Islet precursor cell (in vitro differentiated cells): ENCODE results near the gene FAM107A.
A peak's percentile ranks its signal among the peaks of the same experiment; 100 is the strongest.

Source experiments
- DNase-seq: peaks from one replicate; pipeline ENCODE4 v3.0.0-alpha.2; 2018

Gene FAM107A

GRCh38 chr3:58566398-58567250 lies 10.6 kb downstream of the FAM107A start:
- DNase-seq = peak; percentile 29

- peak; percentile 83 for DNase-seq
Measured at GRCh38 chr3:58565621-58566397, 11.4 kb downstream of the FAM107A start.

- peak; percentile 86 for DNase-seq
Measured at GRCh38 chr3:58564456-58565160, 12.6 kb downstream of the FAM107A start.

GRCh38 chr3:58564054-58564453 lies 13.1 kb downstream of the FAM107A start:
- no peak for DNase-seq

GRCh38 chr3:58563386-58564035 lies 13.7 kb downstream of the FAM107A start:
- DNase-seq = no peak

- no peak for DNase-seq
Measured at GRCh38 chr3:58562498-58562897, 14.7 kb downstream of the FAM107A start.

GRCh38 chr3:58560771-58561311 lies 16.4 kb downstream of the FAM107A start:
- DNase-seq = peak; percentile 92

GRCh38 chr3:58559586-58559985 lies 17.6 kb downstream of the FAM107A start:
- no peak for DNase-seq

GRCh38 chr3:58557491-58557890 lies 19.7 kb downstream of the FAM107A start:
- no peak for DNase-seq

- no peak for DNase-seq
Measured at GRCh38 chr3:58556761-58557221, 20.4 kb downstream of the FAM107A start.

GRCh38 chr3:58556001-58556400 lies 21.2 kb downstream of the FAM107A start:
- no peak for DNase-seq

GRCh38 chr3:58555203-58555602 lies 22.0 kb downstream of the FAM107A start:
- no peak for DNase-seq

- DNase-seq = no peak
Measured at GRCh38 chr3:58553003-58553402, 24.2 kb downstream of the FAM107A start.

- DNase-seq = no peak
Measured at GRCh38 chr3:58551636-58552180, 25.5 kb downstream of the FAM107A start.

- no peak for DNase-seq
Measured at GRCh38 chr3:58544541-58544940, 32.6 kb downstream of the FAM107A start.

GRCh38 chr3:58540176-58540858 lies 36.9 kb downstream of the FAM107A start:
- peak; percentile 30 for DNase-seq

GRCh38 chr3:58539626-58540025 lies 37.6 kb downstream of the FAM107A start:
- no peak for DNase-seq

- no peak for DNase-seq
Measured at GRCh38 chr3:58537412-58538301, 39.5 kb downstream of the FAM107A start.

GRCh38 chr3:58536501-58537411 lies 40.4 kb downstream of the FAM107A start, which contains the start of gene ACOX2:
TSS of gene ACOX2 (minus strand) at chr3:58537190. CDS start at chr3:58535106, 2,084 bp downstream.
- DNase-seq = peak; percentile 56
